Stimulated activated effector memory CD8-positive, alpha-beta T cell treated with anti-CD3 and anti-CD28 coated beads, Interleukin-12 subunit alpha, Interleukin-12 subunit beta, amount 100 ng/mL, for 72 hours (primary cell): ENCODE data around the gene ICAM5.

Experiments used
- ATAC-seq: fragments of 150-1000 bp; cut with Tn5 transposase; 2 replicates; pipeline ENCODE4 v1.10.0; 2021
- DNase-seq, 2 donors: peaks; one replicate each; pipeline ENCODE4 v3.0.0; 2021 to 2022; ENCODE audit warnings: low spot score in 2 of 2
- H3K27ac Mint-ChIP-seq: one replicate; pipeline ENCODE4 v1.8.0; 2022; ENCODE audit warnings: mild to moderate bottlenecking, mixed read lengths
- H3K36me3 Mint-ChIP-seq: one replicate; pipeline ENCODE4 v1.8.0; 2022; ENCODE audit warnings: mild to moderate bottlenecking, mixed read lengths
- H3K4me1 Mint-ChIP-seq: one replicate; pipeline ENCODE4 v1.8.0; 2022; ENCODE audit warnings: mixed read lengths
- H3K4me3 Mint-ChIP-seq: one replicate; pipeline ENCODE4 v1.8.0; 2022; ENCODE audit warnings: mild to moderate bottlenecking, mixed read lengths
- H3K9me3 Mint-ChIP-seq: one replicate; pipeline ENCODE4 v1.8.0; 2022; ENCODE audit warnings: mixed read lengths

Gene ICAM5

DNA sequence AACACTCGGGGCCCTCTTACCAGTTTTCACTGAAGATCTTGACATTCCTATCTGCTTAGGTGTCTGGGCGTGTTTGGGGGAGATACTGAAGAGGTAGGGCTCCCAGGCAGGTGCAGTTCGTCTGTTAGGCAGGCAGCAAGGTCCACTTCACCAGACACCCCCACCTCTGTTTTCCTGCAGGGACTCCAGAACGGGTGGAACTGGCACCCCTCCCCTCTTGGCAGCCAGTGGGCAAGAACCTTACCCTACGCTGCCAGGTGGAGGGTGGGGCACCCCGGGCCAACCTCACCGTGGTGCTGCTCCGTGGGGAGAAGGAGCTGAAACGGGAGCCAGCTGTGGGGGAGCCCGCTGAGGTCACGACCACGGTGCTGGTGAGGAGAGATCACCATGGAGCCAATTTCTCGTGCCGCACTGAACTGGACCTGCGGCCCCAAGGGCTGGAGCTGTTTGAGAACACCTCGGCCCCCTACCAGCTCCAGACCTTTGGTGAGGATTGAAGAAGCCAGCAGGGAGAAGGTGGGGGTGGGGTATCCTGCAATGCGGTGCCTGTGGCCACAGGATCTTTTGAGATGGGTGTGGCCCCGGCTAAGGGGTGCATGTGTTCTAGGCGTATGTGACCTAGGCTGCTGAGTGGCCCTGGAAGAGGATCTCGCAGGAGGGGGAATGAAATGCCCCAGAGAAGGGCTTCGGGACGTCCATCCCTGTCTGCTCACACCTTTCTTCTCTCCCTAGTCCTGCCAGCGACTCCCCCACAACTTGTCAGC is 6.3 kb upstream of the ICAM5 start:
- peaks cover 61% of the 10 kb centered on the region for H3K4me1 Mint-ChIP-seq
- no peaks in the 10 kb centered on the region for H3K9me3 Mint-ChIP-seq
- DNase-seq (no peak), ATAC-seq (no peak)
- no peak overlapping the region for H3K4me3 Mint-ChIP-seq
- H3K27ac Mint-ChIP-seq: peak overlapping the region; percentile 52
- peaks cover 97% of the 10 kb centered on the region for H3K36me3 Mint-ChIP-seq

- Mint-ChIP-seq H3K36me3 (peaks cover 95% of the 10 kb centered on the region), H3K27ac (no peak overlapping the region), H3K4me3 (no peak overlapping the region), H3K9me3 (no peaks in the 10 kb centered on the region), H3K4me1 (peaks cover 62% of the 10 kb centered on the region)
- DNase-seq: no peak
- no peak for ATAC-seq
Observed at GRCh38 chr19:10284065-10284959, 5.4 kb upstream of the ICAM5 start.

- Mint-ChIP-seq H3K4me3 (no peak overlapping the region), H3K27ac (peak overlapping the region; percentile 42), H3K9me3 (no peaks in the 10 kb centered on the region), H3K4me1 (peaks cover 62% of the 10 kb centered on the region), H3K36me3 (peaks cover 89% of the 10 kb centered on the region)
- no peak for DNase-seq
- ATAC-seq: no peak
Observed at GRCh38 chr19:10284960-10285278, 4.8 kb upstream of the ICAM5 start.

DNA sequence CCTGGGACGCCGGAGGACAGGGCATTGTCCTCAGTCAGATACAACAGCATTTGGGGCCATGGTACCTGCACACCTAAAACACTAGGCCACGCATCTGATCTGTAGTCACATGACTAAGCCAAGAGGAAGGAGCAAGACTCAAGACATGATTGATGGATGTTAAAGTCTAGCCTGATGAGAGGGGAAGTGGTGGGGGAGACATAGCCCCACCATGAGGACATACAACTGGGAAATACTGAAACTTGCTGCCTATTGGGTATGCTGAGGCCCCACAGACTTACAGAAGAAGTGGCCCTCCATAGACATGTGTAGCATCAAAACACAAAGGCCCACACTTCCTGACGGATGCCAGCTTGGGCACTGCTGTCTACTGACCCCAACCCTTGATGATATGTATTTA is 4.4 kb upstream of the ICAM5 start:
- DNase-seq (no peak), ATAC-seq (no peak)
- Mint-ChIP-seq H3K4me1 (peaks cover 63% of the 10 kb centered on the region), H3K27ac (peak overlapping the region; percentile 42), H3K9me3 (no peaks in the 10 kb centered on the region), H3K36me3 (peaks cover 87% of the 10 kb centered on the region), H3K4me3 (no peak overlapping the region)

- ATAC-seq (peak; percentile 30), DNase-seq (peak in 1 of 2 donors; percentile 66)
- Mint-ChIP-seq H3K4me3 (peak within 1 kb of the TSS; percentile 96), H3K4me1 (peaks cover 80% of the 10 kb centered on the region), H3K9me3 (no peaks in the 10 kb centered on the region), H3K27ac (peak within 1 kb of the TSS; percentile 63), H3K36me3 (peaks cover 81% of the 10 kb centered on the region)
Observed at GRCh38 chr19:10286803-10287737, 2.7 kb upstream of the ICAM5 start, which contains the start of gene ICAM4. Gene ICAM4, plus strand, starts transcription at chr19:10286955. Its CDS starts 58 bp downstream, at chr19:10287013.

DNA sequence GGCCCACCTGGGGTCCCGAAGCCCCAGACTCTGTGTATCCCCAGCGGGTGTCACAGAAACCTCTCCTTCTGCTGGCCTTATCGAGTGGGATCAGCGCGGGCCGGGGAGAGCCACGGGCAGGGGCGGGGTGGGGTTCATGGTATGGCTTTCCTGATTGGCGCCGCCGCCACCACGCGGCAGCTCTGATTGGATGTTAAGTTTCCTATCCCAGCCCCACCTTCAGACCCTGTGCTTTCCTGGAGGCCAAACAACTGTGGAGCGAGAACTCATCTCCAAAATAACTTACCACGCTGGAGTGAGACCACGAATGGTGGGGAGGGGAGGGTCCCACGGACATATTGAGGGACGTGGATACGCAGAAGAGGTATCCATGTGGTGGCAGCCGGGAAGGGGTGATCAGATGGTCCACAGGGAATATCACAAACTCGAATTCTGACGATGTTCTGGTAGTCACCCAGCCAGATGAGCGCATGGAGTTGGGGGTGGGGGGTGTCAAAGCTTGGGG is 1.0 kb upstream of the ICAM5 start:
- no peaks in the 10 kb centered on the region for H3K9me3 Mint-ChIP-seq
- peak; percentile 29 for ATAC-seq
- no peak for DNase-seq
- peaks cover 76% of the 10 kb centered on the region for H3K36me3 Mint-ChIP-seq
- H3K4me1 Mint-ChIP-seq: peaks cover 90% of the 10 kb centered on the region
- H3K27ac Mint-ChIP-seq: peak overlapping the region; percentile 63
- peak overlapping the region; percentile 96 for H3K4me3 Mint-ChIP-seq

DNA sequence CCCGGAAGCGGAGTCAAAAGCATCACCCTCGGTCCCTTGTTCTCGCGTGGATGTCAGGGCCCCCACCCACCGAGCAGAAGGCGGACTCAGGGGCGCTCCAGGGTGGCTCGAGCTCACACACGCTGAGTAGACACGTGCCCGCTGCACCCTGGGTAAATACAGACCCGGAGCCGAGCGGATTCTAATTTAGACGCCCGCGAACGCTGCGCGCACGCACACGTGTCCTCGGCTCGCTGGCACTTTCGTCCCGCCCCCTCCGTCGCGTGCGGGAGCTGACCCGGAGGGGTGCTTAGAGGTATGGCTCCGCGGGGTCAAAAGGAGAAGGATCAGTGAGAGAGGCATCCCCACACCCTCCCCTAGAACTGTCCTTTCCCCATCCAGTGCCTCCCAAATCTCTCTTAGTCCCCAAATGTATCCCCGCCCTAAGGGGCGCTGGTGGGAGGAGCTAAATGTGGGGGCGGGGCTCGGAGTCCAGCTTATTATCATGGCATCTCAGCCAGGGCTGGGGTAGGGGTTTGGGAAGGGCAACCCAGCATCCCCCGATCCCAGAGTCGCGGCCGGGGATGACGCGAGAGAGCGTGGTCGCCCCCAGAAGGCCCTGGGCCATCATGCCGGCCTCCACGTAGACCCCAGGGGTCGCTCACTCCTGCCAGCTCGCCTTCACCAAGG is 451 bp upstream of the ICAM5 start:
- no peaks in the 10 kb centered on the region for H3K9me3 Mint-ChIP-seq
- peak in 1 of 2 donors; percentile 84 for DNase-seq
- peak overlapping the region; percentile 63 for H3K27ac Mint-ChIP-seq
- H3K4me3 Mint-ChIP-seq: peak overlapping the region; percentile 96
- peaks cover 92% of the 10 kb centered on the region for H3K4me1 Mint-ChIP-seq
- peak; percentile 69 for ATAC-seq
- H3K36me3 Mint-ChIP-seq: peaks cover 70% of the 10 kb centered on the region

- peaks cover 61% of the 10 kb centered on the region for H3K36me3 Mint-ChIP-seq
- DNase-seq (no peak), ATAC-seq (no peak)
- peak overlapping the region; percentile 96 for H3K4me3 Mint-ChIP-seq
- H3K4me1 Mint-ChIP-seq: peaks cover 92% of the 10 kb centered on the region
- H3K27ac Mint-ChIP-seq: peak overlapping the region; percentile 83
- no peaks in the 10 kb centered on the region for H3K9me3 Mint-ChIP-seq
Observed at GRCh38 chr19:10290357-10290875, 664 bp downstream of the ICAM5 start.

GRCh38 chr19:10290876-10291553 is 1.3 kb downstream of the ICAM5 start:
- Mint-ChIP-seq H3K4me3 (peak overlapping the region; percentile 96), H3K27ac (peak overlapping the region; percentile 83), H3K9me3 (no peaks in the 10 kb centered on the region), H3K36me3 (peaks cover 60% of the 10 kb centered on the region), H3K4me1 (peaks cover 92% of the 10 kb centered on the region)
- DNase-seq (peak in 1 of 2 donors; percentile 78), ATAC-seq (peak; percentile 43)

GRCh38 chr19:10291554-10292205 is 1.9 kb downstream of the ICAM5 start:
- Mint-ChIP-seq H3K27ac (no peak overlapping the region), H3K36me3 (peaks cover 53% of the 10 kb centered on the region), H3K4me1 (peaks cover 85% of the 10 kb centered on the region), H3K4me3 (peak overlapping the region; percentile 96), H3K9me3 (no peaks in the 10 kb centered on the region)
- ATAC-seq (no peak), DNase-seq (no peak)

DNA sequence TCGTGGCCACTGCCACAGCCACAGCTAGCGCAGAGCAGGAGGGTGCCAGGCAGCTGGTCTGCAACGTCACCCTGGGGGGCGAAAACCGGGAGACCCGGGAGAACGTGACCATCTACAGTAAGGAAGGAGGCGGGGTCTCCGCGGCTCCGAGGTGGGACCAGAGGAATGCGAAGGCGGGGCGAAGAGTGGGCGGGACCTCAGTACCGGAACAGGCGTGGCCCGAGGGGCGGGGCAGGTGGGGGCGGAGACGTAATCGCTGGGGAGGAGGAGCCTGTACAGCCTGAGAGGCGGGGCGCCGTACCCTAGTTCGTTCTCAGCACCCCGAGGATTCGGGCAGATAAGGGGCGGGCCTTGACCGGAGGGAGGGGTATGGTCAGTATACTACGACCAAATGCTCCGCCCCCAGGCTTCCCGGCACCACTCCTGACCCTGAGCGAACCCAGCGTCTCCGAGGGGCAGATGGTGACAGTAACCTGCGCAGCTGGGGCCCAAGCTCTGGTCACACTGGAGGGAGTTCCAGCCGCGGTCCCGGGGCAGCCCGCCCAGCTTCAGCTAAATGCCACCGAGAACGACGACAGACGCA is 2.5 kb downstream of the ICAM5 start:
- ATAC-seq (peak; percentile 60), DNase-seq (peak; percentile 80 to 92)
- H3K4me1 Mint-ChIP-seq: peaks cover 79% of the 10 kb centered on the region
- H3K36me3 Mint-ChIP-seq: peaks cover 47% of the 10 kb centered on the region
- H3K4me3 Mint-ChIP-seq: peak overlapping the region; percentile 96
- H3K27ac Mint-ChIP-seq: no peak overlapping the region
- no peaks in the 10 kb centered on the region for H3K9me3 Mint-ChIP-seq

DNA sequence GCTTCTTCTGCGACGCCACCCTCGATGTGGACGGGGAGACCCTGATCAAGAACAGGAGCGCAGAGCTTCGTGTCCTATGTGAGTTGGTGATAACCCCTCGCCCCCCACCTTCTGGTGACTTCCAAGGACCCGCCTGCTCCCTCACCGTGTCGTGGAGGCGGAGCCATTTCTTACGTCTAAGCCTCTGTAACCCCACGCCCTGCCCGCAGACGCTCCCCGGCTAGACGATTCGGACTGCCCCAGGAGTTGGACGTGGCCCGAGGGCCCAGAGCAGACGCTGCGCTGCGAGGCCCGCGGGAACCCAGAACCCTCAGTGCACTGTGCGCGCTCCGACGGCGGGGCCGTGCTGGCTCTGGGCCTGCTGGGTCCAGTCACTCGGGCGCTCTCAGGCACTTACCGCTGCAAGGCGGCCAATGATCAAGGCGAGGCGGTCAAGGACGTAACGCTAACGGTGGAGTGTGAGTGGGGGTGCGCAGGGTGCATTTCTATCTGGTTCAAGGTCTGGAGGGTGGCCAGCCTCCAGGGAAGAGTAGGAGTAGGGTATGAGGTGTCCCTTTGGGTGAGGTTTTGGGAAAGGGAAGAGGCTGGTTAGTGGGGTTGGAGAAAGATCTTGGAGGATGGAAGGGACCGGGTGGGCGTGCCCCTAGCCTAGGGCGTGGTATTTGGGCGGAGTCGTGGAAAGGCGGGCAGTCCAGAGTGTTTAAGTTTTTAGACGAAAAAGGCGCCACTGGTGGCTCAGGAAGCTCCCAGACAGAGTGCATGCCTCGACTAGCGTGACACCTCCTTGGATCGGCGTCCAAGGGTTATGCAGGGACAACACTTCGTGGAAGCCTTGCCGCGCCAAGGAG is 3.3 kb downstream of the ICAM5 start:
- Mint-ChIP-seq H3K4me3 (peak overlapping the region; percentile 96), H3K27ac (no peak overlapping the region), H3K9me3 (no peaks in the 10 kb centered on the region), H3K4me1 (peaks cover 72% of the 10 kb centered on the region), H3K36me3 (peaks cover 40% of the 10 kb centered on the region)
- ATAC-seq (no peak), DNase-seq (no peak)
